ENCODE results near the gene ZG16.
"Not testable (repeated sequence)": the region's sequence is repeated elsewhere in the genome, so short reads cannot be mapped to it uniquely, and the experiment has no call there.

Gene ZG16

GRCh38 chr16:29748760-29749149, 29.3 kb upstream of the ZG16 start:
- not testable (repeated sequence) for DNase-seq (ENCODE audit: low spot score)

GRCh38 chr16:29753516-29753915, 24.5 kb upstream of the ZG16 start:
- DNase-seq (ENCODE audit: low spot score), result no peak

- DNase-seq (ENCODE audit: low spot score), result no peak
These were observed 21.4 kb upstream of the ZG16 start for GRCh38 chr16:29756654-29757053.

GRCh38 chr16:29757086-29757485, 21.0 kb upstream of the ZG16 start:
- DNase-seq (ENCODE audit: low spot score), result not testable (repeated sequence)

- no peak for DNase-seq (ENCODE audit: low spot score)
These were observed 20.0 kb upstream of the ZG16 start for GRCh38 chr16:29757950-29758466.

GRCh38 chr16:29760567-29761279, 17.3 kb upstream of the ZG16 start:
- no peak for DNase-seq (ENCODE audit: low spot score)

GRCh38 chr16:29761280-29761651, 16.8 kb upstream of the ZG16 start:
- DNase-seq (ENCODE audit: low spot score), result not testable (repeated sequence)

GRCh38 chr16:29761882-29762281, 16.2 kb upstream of the ZG16 start:
- DNase-seq (ENCODE audit: low spot score), result no peak

GRCh38 chr16:29763326-29763725, 14.7 kb upstream of the ZG16 start:
- DNase-seq (ENCODE audit: low spot score), result no peak

GRCh38 chr16:29765167-29766032, 12.7 kb upstream of the ZG16 start:
- DNase-seq (ENCODE audit: low spot score), result no peak

- DNase-seq (ENCODE audit: low spot score), result no peak
These were observed 11.5 kb upstream of the ZG16 start for GRCh38 chr16:29766571-29766970.

- DNase-seq (ENCODE audit: low spot score), result no peak
These were observed 11.0 kb upstream of the ZG16 start for GRCh38 chr16:29767062-29767461.

- DNase-seq (ENCODE audit: low spot score), result no peak
These were observed 8.5 kb upstream of the ZG16 start for GRCh38 chr16:29769507-29769906.

- no peak for DNase-seq (ENCODE audit: low spot score)
These were observed 7.7 kb upstream of the ZG16 start for GRCh38 chr16:29770250-29770929.

GRCh38 chr16:29772330-29772729, 5.7 kb upstream of the ZG16 start:
- not testable (repeated sequence) for DNase-seq (ENCODE audit: low spot score)

GRCh38 chr16:29774730-29775129, 3.3 kb upstream of the ZG16 start:
- DNase-seq (ENCODE audit: low spot score), result no peak

- no peak for DNase-seq (ENCODE audit: low spot score)
These were observed 2.2 kb upstream of the ZG16 start for GRCh38 chr16:29775742-29776408.

GRCh38 chr16:29779474-29779873, 1.4 kb downstream of the ZG16 start:
- DNase-seq (ENCODE audit: low spot score), result no peak

- DNase-seq (ENCODE audit: low spot score), result not testable (repeated sequence)
These were observed 5.3 kb downstream of the ZG16 start for GRCh38 chr16:29783094-29783953.

GRCh38 chr16:29784157-29784556, 6.1 kb downstream of the ZG16 start:
- no peak for DNase-seq (ENCODE audit: low spot score)

- no peak for DNase-seq (ENCODE audit: low spot score)
These were observed 6.9 kb downstream of the ZG16 start for GRCh38 chr16:29784901-29785500.
